ENCODE measurements around the gene OR4D5. TPM values are rescaled to one million over a fixed set of nuclear protein-coding genes. Genes with fewer than 3 reads are reported as not detected.

OR4D5 gene
- total and polyA plus RNA-seq, 5 donors: 0.20 TPM; not detected in 4

- H3K4me3 ChIP-seq (ENCODE audit: low read length): no peak overlapping the region
- H3K27ac ChIP-seq (ENCODE audit: low read length): no peak overlapping the region
- DNase-seq (no peak), ATAC-seq (no peak)
- H3K27me3 ChIP-seq (ENCODE audit: control insufficient read depth, insufficient read depth): no peaks in the 10 kb centered on the region
- H3K9me3 ChIP-seq (ENCODE audit: control insufficient read depth, low read length): no peaks in the 10 kb centered on the region
- no peaks in the 10 kb centered on the region for H3K4me1 ChIP-seq (ENCODE audit: control insufficient read depth, insufficient read depth, low read length)
- intact Hi-C loops (cut with DNase I): no loop called here
Measured at GRCh38 chr11:123956752-123957151, 17.3 kb downstream of the OR4D5 start.

DNA sequence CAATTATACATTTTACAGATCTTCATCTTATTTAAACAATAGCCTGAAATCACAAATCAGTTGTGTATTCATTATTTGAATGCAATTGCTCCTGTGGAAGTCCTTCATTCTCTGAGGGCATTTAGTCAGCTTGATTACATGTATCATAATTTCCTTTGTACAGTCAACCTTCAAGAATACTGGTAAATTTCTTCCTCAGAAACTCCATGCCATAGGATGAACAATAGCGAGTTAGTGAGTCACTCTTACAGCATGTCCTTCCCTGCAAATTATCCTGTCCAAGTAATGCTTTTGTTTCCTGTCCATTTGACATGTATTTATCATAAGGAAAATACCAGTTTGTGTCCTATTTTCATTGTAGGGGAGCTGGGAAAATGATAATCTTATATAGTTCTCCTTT lies 34.4 kb downstream of the OR4D5 start:
- H3K9me3 ChIP-seq (ENCODE audit: control insufficient read depth, low read length): no peaks in the 10 kb centered on the region
- intact Hi-C loops (cut with DNase I): no loop called here
- H3K27ac ChIP-seq (ENCODE audit: low read length): no peak overlapping the region
- no peaks in the 10 kb centered on the region for H3K27me3 ChIP-seq (ENCODE audit: control insufficient read depth, insufficient read depth)
- no peak overlapping the region for H3K4me3 ChIP-seq (ENCODE audit: low read length)
- DNase-seq (no peak), ATAC-seq (peak in 1 of 2 donors; percentile 50)
- no peaks in the 10 kb centered on the region for H3K4me1 ChIP-seq (ENCODE audit: control insufficient read depth, insufficient read depth, low read length)
- WGBS: 55% methylated on average over 1 of the region's 1 CpG

GRCh38 chr11:123976770-123977560 lies 37.5 kb downstream of the OR4D5 start:
- Histone ChIP-seq H3K4me3 (ENCODE audit: low read length) (no peak overlapping the region), H3K27ac (ENCODE audit: low read length) (no peak overlapping the region), H3K9me3 (ENCODE audit: control insufficient read depth, low read length) (no peaks in the 10 kb centered on the region), H3K27me3 (ENCODE audit: control insufficient read depth, insufficient read depth) (no peaks in the 10 kb centered on the region), H3K4me1 (ENCODE audit: control insufficient read depth, insufficient read depth, low read length) (no peaks in the 10 kb centered on the region)
- intact Hi-C loops (cut with DNase I): no loop called here
- WGBS: 91% methylated on average over 18 of the region's 18 CpGs
- no peak for DNase-seq
- ATAC-seq: no peak

- H3K27ac ChIP-seq (ENCODE audit: low read length): no peak within 1 kb of the TSS
- H3K4me3 ChIP-seq (ENCODE audit: low read length): no peak within 1 kb of the TSS
- ATAC-seq (no peak), DNase-seq (no peak)
- no peaks in the 10 kb centered on the region for H3K4me1 ChIP-seq (ENCODE audit: control insufficient read depth, insufficient read depth, low read length)
- no peaks in the 10 kb centered on the region for H3K27me3 ChIP-seq (ENCODE audit: control insufficient read depth, insufficient read depth)
- intact Hi-C loops (cut with DNase I): no loop called here
- no peaks in the 10 kb centered on the region for H3K9me3 ChIP-seq (ENCODE audit: control insufficient read depth, low read length)
Measured at GRCh38 chr11:123977731-123978347, 38.4 kb downstream of the OR4D5 start, which contains the start of gene OR10S1. TSS of gene OR10S1 (minus strand) at chr11:123977781. CDS start at chr11:123977664, 117 bp downstream.

DNA sequence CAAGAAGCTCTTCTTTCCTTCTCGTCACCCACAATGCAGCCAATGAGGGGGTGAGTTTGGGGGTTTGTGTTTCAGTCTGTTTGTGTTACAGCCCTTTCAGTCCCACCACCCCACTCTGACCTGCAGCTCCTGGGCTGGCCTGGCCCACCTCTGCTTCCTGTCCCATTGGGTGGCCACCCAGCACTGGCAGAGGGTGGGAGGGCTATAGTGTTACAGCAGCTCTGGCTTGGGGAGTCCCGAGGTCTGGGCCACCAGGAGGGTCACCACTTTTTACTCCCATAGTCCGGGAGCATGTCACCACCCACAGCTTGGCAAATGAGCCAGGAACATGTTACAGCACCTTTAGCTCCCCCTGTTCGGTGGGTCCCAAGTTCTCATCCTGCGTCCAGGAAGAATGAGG lies 39.9 kb downstream of the OR4D5 start:
- Histone ChIP-seq H3K4me3 (ENCODE audit: low read length) (no peak overlapping the region), H3K27me3 (ENCODE audit: control insufficient read depth, insufficient read depth) (no peaks in the 10 kb centered on the region), H3K4me1 (ENCODE audit: control insufficient read depth, insufficient read depth, low read length) (no peaks in the 10 kb centered on the region), H3K27ac (ENCODE audit: low read length) (no peak overlapping the region), H3K9me3 (ENCODE audit: control insufficient read depth, low read length) (no peaks in the 10 kb centered on the region)
- DNase-seq: no peak
- ATAC-seq: no peak
- 85% methylated on average over 5 of the region's 5 CpGs for WGBS
- intact Hi-C loops (cut with DNase I): no loop called here

Other genes with a start within 250 kb of the OR4D5 start
- gene ZNF202, start 198.0 kb upstream of the OR4D5 start, total RNA-seq: 1 to 10 TPM; 4.1 to 7.1 (median 5.4) TPM
- gene ZNF202, start 198.0 kb upstream of the OR4D5 start, polyA plus RNA-seq: 2.5 TPM
- not detected for gene OR6X1, start 185.1 kb upstream of the OR4D5 start, total RNA-seq
- gene OR6X1, start 185.1 kb upstream of the OR4D5 start, polyA plus RNA-seq: not detected
- gene OR6M1, start 133.3 kb upstream of the OR4D5 start, total RNA-seq: not detected
- gene OR6M1, start 133.3 kb upstream of the OR4D5 start, polyA plus RNA-seq: not detected
- gene TMEM225, start 53.9 kb upstream of the OR4D5 start, total RNA-seq: not detected
- gene TMEM225, start 53.9 kb upstream of the OR4D5 start, polyA plus RNA-seq: not detected
- gene OR8D4, start 37.5 kb upstream of the OR4D5 start, total RNA-seq: under 1 TPM in 2 of 4 donors, not detected in 2; 0.09 to 0.20 TPM
- not detected for gene OR8D4, start 37.5 kb upstream of the OR4D5 start, polyA plus RNA-seq
- gene OR6T1, start 4.2 kb downstream of the OR4D5 start, total RNA-seq: not detected
- not detected for gene OR6T1, start 4.2 kb downstream of the OR4D5 start, polyA plus RNA-seq
- gene OR10S1, start 38.2 kb downstream of the OR4D5 start, total RNA-seq: not detected
- not detected for gene OR10S1, start 38.2 kb downstream of the OR4D5 start, polyA plus RNA-seq
- gene OR10G6, start 55.5 kb downstream of the OR4D5 start, total RNA-seq: not detected
- not detected for gene OR10G6, start 55.5 kb downstream of the OR4D5 start, polyA plus RNA-seq
- gene OR10G4, start 73.4 kb downstream of the OR4D5 start, total RNA-seq: not detected
- not detected for gene OR10G4, start 73.4 kb downstream of the OR4D5 start, polyA plus RNA-seq
- gene OR10G9, start 83.4 kb downstream of the OR4D5 start, total RNA-seq: not detected
- gene OR10G9, start 83.4 kb downstream of the OR4D5 start, polyA plus RNA-seq: not detected
- gene OR10G8, start 87.2 kb downstream of the OR4D5 start, total RNA-seq: not detected
- not detected for gene OR10G8, start 87.2 kb downstream of the OR4D5 start, polyA plus RNA-seq
- gene OR10G7, start 101.7 kb downstream of the OR4D5 start, total RNA-seq: not detected
- gene OR10G7, start 101.7 kb downstream of the OR4D5 start, polyA plus RNA-seq: not detected
- gene VWA5A, start 175.8 kb downstream of the OR4D5 start, total RNA-seq: 1 to 10 TPM; 4.3 to 7.1 (median 6.2) TPM
- gene VWA5A, start 175.8 kb downstream of the OR4D5 start, polyA plus RNA-seq: 3.1 TPM
- gene OR10D3, start 243.7 kb downstream of the OR4D5 start, total RNA-seq: not detected
- gene OR10D3, start 243.7 kb downstream of the OR4D5 start, polyA plus RNA-seq: not detected

All from right cardiac atrium (tissue), 5 donors.